Stimulated activated CD4-positive, alpha-beta T cell treated with anti-CD3 and anti-CD28 coated beads, Interleukin-12 subunit alpha, Interleukin-12 subunit beta, amount 100 ng/mL, for 48 hours (primary cell): ENCODE results near the gene ADAMTSL2.
A peak's percentile ranks its signal among the peaks of the same experiment; 100 is the strongest.

Experiments
- DNase-seq, 3 donors: peaks; one replicate each; pipeline ENCODE4 v3.0.0-alpha.2; 2020; ENCODE audit warnings: low read depth in 2 of 3, low spot score in 1 of 3

ADAMTSL2 gene

DNA sequence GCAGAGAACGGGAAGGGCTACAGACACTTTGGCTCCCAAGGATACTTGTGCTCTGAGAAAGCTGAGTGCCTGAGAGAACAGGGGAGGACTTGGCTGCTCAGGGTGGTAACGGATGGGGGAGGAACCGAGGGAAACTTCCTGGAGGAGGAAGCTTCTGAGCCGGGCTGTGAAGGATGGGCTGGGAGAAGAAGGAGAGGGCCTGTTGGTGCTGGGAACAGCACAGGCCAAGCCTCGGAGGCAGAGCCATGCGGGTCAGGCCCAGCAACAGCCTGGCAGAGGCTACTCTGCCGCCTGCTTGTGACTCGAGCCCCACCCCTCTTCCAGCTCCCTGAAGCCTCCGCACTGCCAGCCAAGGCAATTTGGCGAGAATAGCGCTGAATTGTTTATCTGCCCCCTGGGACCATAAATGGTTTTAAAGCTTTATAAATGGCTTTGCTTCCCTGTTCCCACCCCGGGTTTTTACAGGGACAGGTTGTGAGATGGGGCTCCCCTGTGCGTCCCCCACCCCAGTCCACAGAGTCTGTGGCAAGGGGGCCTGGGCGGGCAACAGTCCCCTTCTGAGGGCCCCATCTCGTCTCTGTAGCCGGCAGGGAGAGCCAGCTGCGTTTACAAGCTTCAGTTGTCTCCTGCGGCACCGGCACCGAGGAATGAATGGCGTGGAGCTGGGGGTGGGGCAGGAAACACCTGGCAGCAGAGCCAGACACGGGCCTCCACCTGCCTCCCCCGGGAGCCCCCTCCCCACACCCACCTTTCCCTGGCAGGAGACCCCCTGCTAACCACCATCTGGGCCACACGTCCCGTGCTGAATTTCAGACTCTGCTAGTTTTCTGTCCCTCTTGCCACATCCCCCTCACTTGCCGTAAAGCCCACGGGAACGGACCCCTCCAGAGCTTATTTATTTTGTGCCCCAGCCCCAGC, 50.3 kb downstream of the ADAMTSL2 start:
- DNase-seq: no peak

GRCh38 chr9:133585481-133586351, 51.2 kb downstream of the ADAMTSL2 start:
- no peak for DNase-seq

GRCh38 chr9:133587051-133587450, 52.5 kb downstream of the ADAMTSL2 start:
- DNase-seq: no peak

DNA sequence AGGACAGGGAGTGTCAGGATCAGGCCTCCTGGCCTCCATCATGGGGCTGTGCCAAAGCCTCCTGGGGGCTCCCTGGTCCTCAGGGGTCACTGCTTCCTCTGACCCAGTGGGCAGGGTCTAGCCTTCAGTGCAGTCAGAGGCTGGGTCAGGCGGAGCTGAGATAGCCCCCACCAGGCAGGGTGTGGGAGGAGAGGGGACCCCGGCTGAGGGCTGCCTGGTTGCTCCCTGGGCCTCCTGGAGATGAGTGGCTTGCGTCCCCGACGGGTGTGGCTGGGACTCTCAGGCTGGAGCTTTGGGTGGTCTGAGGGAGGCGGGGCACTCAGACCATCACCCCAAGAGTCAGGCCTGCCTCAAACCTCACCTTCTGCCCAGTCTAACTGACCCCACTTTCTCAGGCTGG, 53.0 kb downstream of the ADAMTSL2 start:
- no peak for DNase-seq

GRCh38 chr9:133589454-133590227, 55.1 kb downstream of the ADAMTSL2 start:
- peak; percentile 12 to 49 (median 34) for DNase-seq

- no peak for DNase-seq
Measured at GRCh38 chr9:133590231-133590855, 55.8 kb downstream of the ADAMTSL2 start.

GRCh38 chr9:133591116-133591910, 56.8 kb downstream of the ADAMTSL2 start:
- DNase-seq: no peak

- DNase-seq: no peak
Measured at GRCh38 chr9:133591985-133592384, 57.5 kb downstream of the ADAMTSL2 start.

DNA sequence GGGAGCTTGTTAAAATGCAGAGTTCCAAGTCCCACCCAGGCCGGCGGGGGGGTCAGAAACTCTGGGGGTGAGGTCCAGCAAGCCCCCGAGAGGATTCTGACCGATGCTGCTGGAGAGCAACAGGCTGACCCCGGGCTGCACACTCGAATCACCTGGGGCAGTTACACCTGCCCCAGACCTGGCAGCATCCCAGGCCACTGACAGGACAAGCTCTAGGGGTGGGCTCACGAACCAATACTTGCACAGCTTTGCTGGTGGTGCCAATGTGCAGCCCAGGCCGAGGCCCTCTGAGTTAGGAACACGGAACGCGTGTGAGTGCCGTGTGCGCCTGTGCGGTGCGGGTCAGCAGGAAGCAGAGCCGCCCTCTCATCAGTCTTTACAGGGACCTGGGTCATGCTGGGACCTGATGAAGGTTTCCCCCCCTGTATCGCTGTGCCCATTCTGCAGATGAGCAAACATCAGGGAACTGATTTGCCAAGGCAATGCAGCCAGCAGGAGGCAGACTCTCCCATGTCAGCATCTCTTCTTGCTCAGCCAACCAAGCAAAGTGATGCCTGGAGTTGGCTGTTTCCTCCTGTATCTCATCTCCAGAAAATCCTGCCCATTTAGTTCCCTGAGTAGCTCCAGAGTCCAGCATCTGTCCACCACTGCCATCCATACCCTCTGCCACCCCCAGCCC, 58.4 kb downstream of the ADAMTSL2 start:
- no peak for DNase-seq

DNA sequence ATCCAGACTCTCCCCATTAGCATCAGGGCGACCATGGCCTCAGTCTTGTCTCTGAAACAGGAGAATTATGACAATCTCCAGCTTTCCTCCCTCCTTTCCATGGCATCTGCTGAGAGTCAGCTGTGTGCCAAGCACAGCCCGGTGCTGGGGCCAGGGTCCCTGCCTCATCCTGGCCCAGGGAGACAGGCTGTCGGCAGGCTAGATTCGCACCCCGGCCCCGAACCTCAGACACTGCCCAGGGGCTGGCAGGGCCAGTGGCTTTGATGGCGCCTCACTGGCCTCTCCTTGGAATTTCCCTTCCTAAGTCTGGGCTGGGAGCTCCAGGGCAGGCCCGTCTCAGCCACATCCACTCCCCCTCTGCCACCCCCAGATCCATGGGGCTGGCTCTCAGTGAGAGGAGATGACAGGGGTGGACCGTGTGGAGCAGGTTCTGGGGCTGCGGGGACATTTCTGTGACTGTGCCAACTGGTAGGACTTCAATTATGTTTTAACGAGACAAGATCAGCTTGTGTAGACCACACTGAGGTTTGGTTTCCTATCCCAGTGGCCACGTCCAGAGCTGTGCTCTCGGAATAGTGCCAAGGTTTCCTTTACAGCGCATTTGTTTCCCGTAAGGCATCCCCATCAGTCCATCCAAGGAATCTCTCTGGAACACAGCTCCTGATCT, 59.2 kb downstream of the ADAMTSL2 start:
- no peak for DNase-seq

GRCh38 chr9:133594310-133594709, 59.8 kb downstream of the ADAMTSL2 start:
- DNase-seq: no peak

GRCh38 chr9:133595910-133596309, 61.4 kb downstream of the ADAMTSL2 start:
- DNase-seq: no peak

DNA sequence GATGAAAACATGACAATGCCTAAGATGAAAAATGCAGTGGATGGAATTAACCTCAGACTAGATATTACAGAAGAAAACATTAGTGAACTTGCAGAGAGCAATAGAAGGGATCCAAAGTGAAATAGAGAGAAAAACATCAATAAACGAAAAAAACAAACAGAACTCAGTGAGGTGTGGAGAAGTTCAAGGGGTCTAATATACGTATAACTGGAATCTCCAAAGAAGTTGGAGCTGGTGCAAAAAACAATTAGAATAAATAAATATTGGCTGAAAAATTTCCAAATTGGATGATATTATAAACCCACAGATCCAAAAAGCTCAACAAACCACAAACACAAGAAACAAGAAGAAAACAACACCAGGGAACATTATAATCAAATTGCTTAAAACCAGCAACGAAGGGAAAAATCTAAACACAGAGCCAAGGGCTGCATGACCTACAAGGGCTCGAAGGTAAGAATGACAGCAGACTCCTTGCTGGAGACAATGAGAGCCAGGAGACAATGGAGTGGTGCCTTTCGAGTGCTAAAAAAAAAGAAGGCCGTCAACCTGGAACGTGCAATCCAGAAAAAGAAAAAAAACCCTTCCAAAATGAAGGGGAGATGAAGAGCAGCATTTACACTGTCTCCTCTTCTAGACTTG, 62.9 kb downstream of the ADAMTSL2 start:
- no peak for DNase-seq

DNA sequence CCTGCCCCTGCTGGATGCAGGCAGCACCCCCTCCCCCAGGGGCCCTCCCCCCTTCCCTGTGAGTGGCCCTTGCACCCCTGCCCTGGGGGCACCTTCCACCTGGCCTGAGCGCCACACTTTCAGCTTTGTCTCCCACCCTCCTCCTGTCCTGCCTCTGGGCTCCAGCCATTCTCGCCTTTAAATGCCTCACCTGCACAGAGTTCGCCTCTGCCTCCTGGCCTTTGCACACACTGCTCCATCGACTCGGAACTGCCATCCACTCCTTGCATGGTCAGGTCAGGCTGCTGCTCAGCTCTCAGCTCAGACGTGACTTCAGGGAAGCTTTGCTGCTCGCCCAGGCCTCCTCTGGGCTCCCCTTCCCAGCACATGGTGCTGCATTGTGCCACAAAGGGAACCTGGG, 64.5 kb downstream of the ADAMTSL2 start:
- no peak for DNase-seq

DNA sequence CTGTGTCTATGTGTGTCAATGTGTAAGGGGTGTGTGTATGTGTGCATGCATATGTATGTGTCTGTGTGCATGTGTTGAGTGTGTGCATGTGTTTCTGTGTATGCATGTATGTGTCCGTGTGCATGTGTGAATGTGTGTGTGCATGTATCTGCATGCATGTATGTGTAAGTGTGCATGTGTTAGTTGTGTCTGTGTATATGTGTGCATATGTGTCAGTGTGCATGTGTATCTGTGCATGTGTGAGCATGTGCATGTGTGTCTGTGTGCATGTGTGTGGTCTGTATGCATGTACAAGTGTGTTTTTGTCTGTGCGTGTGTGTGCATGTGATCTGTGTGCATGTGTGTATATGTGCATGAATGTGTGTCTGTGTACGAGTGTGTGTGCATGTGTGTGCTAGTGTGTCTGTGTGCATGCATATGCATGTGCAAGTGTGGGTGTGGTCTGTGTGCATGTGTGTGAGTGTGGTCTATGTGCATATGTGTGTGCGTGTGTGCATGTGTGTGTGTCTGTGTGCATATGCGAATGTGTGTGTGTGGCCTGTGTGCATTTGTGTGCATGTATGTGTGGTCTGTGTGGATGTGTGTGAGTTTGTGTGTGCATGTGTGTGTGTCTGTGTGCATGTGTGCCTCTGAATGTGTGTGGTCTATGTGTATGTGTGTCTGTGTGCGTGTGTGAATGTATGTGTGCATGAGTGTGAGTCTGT, 65.1 kb downstream of the ADAMTSL2 start:
- no peak for DNase-seq

GRCh38 chr9:133600739-133601138, 66.2 kb downstream of the ADAMTSL2 start:
- no peak for DNase-seq

DNA sequence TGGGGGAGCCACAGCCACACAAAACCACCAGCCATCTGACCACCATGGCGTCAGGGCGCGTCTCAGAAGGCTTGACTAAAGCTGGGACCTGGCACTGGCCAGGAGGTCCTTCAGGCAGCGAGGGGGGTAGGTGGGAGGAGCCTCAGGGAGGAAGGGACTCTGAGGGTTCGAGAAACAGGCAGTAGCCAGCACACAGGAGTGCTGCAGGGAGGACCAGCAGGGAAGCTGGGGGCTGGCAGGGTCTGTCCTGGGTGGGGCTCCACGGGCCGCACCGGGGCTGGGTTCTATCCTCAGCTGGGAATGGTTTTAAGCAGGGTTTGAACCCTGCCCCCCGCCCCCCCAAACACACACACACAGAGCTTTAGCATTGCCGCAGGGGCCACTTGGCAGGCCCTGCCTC, 67.2 kb downstream of the ADAMTSL2 start:
- DNase-seq: no peak

DNA sequence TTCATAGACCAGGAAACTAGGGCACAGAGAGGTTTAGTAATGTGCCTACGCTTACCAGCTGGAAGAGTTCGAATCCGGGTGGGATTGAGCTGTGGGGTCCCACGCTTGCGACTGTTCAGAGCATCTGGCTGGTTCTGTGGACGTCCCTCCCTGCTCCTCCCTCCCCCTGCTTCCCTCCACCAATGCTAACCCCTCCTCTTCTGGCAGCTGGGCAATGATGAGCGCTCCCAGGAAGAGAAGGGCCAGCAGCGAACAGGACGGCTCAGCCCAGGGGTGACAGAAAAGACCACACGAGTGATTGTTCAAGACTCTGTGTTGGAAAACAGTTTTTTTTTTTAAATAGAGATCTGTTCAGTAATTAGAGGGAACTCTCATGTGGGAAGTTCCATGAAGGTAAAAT, 67.8 kb downstream of the ADAMTSL2 start:
- no peak for DNase-seq
